Cerebellar nuclear complex (tissue), 1 donor: ENCODE results near the gene NBEAL1.
"Not testable (repeated sequence)": the region's sequence is repeated elsewhere in the genome, so short reads cannot be mapped to it uniquely, and the experiment has no call there.

ENCODE experiments used
- DNase-seq, 2 experiments: peaks; one replicate each; lab custom pipeline; 2025; lab: John Stamatoyannopoulos, UW

The NBEAL1 gene

GRCh38 chr2:203014456-203015199, at the start of gene NBEAL1:
Gene NBEAL1 (plus strand): TSS chr2:203014875. CDS start chr2:203016385, 1,510 bp downstream.
- DNase-seq: peak; percentile 90 to 94

DNA sequence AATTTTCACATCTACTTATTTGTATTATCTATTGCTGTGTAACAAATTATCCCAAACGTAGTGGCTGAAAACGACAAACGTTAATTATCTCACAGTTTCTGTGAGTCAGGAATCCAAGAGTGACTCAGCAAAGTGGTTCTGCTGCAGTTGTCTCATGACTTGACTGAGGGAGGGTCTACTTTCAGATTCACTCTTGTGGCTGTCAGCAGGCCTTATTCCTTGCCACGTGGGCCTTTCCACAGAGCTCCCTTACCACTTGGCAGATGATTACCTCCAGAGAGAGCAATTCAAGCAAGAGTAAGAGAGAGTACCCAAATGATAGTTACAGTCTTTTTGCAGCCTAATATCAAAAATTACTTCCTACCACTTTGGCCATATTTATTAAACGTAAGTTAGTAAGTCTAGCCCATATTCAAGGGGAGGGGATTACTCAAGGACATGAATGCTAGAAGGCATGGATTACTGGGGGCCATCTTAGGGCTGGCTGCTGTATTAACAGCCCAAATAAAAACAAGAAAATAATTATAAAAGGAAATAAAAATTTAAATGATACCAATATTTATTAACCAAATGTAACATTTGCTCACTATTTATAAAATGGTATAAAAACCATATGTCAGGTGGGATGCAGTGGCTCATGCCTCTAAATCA, 48.7 kb upstream of the NBEAL1 start:
- DNase-seq: no peak

DNA sequence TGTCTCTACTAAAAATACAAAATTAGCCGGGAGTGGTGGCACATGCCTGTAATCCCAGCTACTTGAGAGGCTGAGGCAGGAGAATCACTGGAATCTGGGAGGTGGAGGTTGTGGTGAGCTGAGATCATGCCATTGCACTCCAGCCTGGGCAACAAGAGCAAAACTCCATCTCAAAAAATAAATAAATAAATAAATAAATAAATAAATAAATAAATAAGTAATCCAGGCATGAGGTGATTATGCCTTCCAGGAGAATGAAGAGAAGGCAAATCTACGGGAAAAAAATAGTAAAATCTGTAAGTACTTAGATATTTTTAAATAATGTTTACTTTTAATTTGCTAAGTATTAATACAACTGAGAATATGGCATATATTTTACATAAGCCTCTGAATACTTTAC, 45.3 kb upstream of the NBEAL1 start:
- DNase-seq: not testable (repeated sequence)

- no peak for DNase-seq
Measured at GRCh38 chr2:202976809-202977208, 37.9 kb upstream of the NBEAL1 start.

GRCh38 chr2:202982779-202983491, 31.7 kb upstream of the NBEAL1 start:
- no peak for DNase-seq

GRCh38 chr2:202989749-202990148, 24.9 kb upstream of the NBEAL1 start:
- DNase-seq: no peak

DNA sequence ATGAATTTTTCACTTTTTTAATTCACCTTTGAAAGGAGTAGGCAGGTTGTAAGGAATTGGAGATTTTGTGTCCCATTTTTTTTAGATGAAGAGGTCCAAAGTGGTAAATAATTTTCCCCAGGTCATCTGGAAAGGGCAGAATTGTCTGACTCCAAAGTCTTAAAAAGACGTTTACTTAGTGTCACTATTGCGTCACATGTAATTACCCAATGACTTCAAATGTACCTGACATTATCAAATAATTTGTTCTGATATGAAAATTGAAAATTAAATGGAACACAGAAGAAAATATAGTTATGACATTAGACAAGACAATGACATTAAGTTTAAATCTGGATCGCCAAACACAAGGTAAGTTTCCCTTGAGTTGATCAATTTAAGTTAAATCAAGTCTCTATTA, 24.2 kb upstream of the NBEAL1 start:
- no peak for DNase-seq

DNA sequence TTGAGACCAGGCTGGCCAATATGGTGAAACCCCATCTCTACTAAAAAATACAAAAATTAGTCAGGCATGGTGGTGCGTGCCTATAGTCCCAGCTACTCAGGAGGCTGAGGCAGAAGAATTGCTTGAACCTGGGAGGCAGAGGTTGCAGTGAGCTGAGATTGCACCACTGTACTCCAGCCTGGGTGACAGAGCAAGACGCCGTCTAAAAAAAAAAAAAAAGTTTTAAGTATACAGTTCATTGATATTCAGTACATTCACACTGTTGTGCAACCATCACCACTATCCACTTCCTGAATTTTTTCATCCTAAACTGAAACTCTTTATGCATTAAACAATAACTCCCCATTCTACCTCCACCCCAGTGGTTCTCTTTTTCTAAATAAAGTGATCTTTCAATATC, 17.6 kb upstream of the NBEAL1 start:
- DNase-seq: not testable (repeated sequence)

DNA sequence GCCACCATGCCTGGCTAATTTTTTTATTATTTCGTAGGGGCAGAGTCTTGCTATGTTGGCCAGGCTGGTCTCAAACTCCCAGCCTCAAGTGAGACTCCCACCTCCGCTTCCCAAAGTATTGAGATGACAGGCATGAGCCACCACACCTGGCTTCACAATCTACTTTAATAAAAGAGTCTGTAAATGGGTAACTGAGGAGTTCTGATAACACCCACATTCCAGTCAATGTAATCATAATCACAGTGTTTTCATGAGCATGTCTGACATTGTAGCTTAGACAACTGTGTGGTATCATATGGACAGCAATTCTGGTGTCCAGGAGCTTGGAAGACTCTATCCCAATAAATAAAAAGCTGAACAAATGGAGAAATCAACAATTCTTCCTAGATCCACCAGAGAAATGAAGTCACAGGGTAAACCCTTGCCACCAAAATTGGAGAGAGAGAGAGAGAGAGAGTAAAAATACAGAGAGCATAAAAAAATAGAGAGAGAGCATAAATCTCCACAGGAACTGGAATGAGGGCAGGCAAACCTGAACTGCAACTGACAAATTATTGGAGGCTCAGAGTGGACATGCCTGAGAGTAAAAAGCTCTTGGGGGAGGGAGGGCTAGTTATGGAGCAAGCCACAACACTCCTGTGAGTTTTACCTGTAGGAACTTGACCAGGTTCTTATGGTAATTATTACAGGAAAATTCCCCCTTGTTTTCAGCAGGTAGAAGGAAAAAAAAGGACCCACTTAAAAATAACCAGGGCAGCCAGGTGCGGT, 12.4 kb upstream of the NBEAL1 start:
- DNase-seq: no peak

DNA sequence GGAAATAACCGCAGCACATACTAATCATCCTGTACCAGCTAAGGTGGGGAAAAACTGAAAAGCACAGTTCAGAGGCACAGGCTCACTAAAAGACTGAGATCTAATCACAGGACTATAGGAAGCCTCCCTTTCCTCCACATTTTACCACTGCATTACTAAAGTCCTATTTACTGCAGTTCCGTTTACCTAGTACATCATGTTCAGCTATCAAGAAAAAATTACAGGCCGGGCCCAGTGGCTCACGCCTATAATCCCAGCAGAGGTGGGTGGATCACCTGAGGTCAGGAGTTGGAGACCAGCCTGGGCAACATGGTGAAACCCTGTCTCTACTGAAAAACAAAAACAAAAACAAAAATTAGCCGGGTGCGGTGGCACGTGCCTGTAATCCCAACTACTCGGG, 11.0 kb upstream of the NBEAL1 start:
- no peak for DNase-seq

GRCh38 chr2:203016716-203017115, 2.0 kb downstream of the NBEAL1 start:
- DNase-seq: no peak

- no peak for DNase-seq
Measured at GRCh38 chr2:203018181-203018580, 3.5 kb downstream of the NBEAL1 start.

DNA sequence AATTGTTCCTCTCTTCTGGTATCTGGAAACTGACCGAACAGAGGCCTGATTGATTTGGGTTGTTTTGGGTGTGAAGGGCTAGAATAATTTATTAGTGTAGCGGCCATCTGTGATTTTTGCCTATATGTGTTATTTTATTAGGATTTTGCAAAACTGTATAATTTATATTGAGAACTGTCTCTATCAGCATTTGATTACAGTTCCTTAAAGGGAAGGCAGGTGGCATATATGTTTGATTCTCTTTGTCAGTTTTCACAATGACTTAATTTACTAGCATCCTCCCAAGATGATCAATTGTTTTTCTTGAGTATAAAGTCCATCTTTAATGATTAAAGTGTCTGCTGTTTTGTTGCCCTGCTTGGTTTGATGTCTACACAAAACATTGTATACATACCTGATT, 4.5 kb downstream of the NBEAL1 start:
- DNase-seq: no peak

- DNase-seq: no peak
Measured at GRCh38 chr2:203021991-203022390, 7.3 kb downstream of the NBEAL1 start.

DNA sequence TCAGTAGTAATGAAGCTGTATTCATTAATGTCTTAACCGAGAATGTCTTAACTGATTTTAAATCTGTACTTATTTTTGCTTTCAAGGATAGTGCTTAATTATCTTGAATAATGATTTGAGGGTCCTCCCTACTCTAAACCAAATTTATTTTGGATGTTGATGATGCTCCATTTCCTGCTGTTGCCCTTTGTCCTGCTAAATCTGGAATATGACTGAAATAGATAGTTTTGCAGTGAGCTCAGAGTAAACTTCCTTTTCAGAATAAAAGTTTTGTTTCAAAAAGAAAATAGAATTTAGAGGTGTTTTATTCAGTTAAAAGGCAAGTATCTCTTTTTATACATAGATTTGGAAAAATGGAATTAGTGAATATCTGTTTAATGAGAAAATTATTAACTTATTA, 8.1 kb downstream of the NBEAL1 start:
- DNase-seq: no peak

- no peak for DNase-seq
Measured at GRCh38 chr2:203025592-203025991, 10.9 kb downstream of the NBEAL1 start.

GRCh38 chr2:203030545-203030944, 15.9 kb downstream of the NBEAL1 start:
- no peak for DNase-seq

DNA sequence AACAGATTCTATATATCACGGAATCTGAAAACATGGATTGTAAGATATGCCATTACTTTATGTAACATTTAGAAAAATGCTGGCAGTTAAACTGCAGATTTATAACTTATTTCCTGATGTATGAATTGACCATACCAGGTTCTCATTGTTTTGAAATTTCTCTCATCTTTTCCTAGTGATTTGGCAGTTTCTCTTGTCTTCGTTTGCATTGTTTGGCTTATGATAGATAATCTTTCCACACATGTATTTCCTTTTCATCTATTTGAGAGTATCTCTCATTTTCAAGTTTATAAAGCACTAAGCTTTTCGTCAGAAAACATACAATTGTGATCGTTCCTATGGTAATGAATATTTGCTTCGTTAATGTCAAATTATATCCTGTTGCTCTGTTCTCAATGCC, 16.3 kb downstream of the NBEAL1 start:
- no peak for DNase-seq

GRCh38 chr2:203033395-203033794, 18.7 kb downstream of the NBEAL1 start:
- DNase-seq: no peak

- no peak for DNase-seq
Measured at GRCh38 chr2:203035879-203036470, 21.3 kb downstream of the NBEAL1 start.

DNA sequence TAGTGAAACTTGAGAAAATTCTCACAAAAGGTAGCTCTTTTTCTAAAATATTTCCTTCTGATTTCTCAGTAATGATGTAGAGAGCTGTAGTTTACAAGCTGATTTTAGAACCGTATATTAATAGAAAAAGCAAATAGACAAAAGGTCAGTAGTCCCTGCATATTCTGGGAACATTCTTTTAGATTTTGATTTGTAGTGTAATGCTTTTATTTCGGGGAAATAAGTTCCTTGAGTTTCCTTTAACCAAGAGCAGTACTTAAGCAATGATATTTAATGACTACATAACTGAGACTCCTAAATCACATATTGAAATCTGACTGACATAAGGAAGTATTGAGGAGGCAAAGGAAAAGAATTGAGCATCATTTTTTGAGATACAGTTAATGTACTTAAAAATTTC, 22.4 kb downstream of the NBEAL1 start:
- DNase-seq: no peak

GRCh38 chr2:203038586-203038985, 23.9 kb downstream of the NBEAL1 start:
- DNase-seq: no peak
